GM13977 (cell line): Measurements from ENCODE around the gene PCDHB4.
A peak's percentile ranks its signal among the peaks of the same experiment; 100 is the strongest.
"Not testable (repeated sequence)": the region's sequence is repeated elsewhere in the genome, so short reads cannot be mapped to it uniquely, and the experiment has no call there.

Experiments
- DNase-seq: peaks from one replicate; pipeline ENCODE4 v3.0.0; 2012; ENCODE audit warnings: low spot score
- in situ Hi-C: fragments of 300-500 bp; cut with MboI; formaldehyde crosslinking; loops from one replicate; pipeline ENCODE4 v1.12.0; 2022; ENCODE audit warnings: low sequenced_read_pairs, low pct_unique_long_range_greater_than_20kb, mixed read lengths, inconsistent platforms; ENCODE audit not compliant: unreplicated experiment
- TF ChIP-seq, protein P1 (sequence below): IDR thresholded peaks from 2 replicates; pipeline ENCODE4 v1.5.1; 2012; ENCODE audit warnings: mild to moderate bottlenecking, control low read depth; ENCODE audit not compliant: insufficient read depth; ENCODE audit errors: extremely low read depth, missing control alignments

The PCDHB4 gene

DNA sequence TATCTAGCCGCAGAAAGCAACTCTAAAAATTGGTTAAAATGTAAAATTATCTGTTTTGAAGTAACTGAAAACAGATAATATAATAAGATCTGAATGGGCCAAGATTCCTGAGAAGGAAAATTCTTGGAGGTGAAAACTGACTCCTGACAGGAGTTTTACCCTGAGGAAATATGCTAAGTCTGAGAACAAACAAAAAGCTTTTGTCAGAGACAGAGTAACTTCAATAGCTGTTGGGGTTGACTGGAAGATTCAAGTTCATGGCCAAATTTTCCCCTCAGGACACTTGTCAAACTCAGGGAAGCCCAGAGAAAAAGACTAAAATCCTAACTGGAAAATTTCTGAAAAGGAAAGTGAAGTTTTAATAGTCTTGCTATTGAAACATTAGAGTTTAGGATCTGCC, 5.7 kb downstream of the PCDHB4 start:
- TF ChIP-seq, protein P1, sequence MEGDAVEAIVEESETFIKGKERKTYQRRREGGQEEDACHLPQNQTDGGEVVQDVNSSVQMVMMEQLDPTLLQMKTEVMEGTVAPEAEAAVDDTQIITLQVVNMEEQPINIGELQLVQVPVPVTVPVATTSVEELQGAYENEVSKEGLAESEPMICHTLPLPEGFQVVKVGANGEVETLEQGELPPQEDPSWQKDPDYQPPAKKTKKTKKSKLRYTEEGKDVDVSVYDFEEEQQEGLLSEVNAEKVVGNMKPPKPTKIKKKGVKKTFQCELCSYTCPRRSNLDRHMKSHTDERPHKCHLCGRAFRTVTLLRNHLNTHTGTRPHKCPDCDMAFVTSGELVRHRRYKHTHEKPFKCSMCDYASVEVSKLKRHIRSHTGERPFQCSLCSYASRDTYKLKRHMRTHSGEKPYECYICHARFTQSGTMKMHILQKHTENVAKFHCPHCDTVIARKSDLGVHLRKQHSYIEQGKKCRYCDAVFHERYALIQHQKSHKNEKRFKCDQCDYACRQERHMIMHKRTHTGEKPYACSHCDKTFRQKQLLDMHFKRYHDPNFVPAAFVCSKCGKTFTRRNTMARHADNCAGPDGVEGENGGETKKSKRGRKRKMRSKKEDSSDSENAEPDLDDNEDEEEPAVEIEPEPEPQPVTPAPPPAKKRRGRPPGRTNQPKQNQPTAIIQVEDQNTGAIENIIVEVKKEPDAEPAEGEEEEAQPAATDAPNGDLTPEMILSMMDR: no peak
- in situ Hi-C loops: no loop called here
- no peak for DNase-seq

DNA sequence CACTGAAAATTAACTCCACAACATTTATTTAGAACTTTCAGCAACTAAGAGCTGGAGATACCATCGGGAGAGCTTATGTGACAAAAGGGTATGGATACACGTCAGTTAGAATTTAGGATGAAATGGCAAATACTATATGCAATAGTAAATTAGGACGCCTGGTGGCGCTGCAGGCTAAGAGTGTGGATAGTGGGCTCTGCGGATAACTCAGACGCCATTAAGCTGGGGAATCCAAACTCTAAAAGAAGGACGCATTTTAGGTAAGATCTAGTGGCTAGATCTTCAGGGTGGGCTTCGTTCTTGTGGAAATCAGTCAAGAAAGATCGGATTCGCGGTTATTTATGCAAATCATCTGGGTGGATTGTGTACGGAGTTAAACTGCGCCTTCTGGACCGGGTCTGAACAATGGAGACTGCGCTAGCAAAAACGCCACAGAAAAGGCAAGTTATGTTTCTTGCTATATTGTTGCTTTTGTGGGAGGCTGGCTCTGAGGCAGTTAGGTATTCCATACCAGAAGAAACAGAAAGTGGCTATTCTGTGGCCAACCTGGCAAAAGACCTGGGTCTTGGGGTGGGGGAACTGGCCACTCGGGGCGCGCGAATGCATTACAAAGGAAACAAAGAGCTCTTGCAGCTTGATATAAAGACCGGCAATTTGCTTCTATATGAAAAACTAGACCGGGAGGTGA, 13.6 kb downstream of the PCDHB4 start, which contains the start of gene PCDHB5:
Gene PCDHB5 (plus strand): TSS at position 177 of the 688 bp plus-strand sequence. CDS start 229 bp downstream, at position 406.
- no peak for DNase-seq
- in situ Hi-C loops: no loop called here
- TF ChIP-seq, protein P1: peak; percentile 11

DNA sequence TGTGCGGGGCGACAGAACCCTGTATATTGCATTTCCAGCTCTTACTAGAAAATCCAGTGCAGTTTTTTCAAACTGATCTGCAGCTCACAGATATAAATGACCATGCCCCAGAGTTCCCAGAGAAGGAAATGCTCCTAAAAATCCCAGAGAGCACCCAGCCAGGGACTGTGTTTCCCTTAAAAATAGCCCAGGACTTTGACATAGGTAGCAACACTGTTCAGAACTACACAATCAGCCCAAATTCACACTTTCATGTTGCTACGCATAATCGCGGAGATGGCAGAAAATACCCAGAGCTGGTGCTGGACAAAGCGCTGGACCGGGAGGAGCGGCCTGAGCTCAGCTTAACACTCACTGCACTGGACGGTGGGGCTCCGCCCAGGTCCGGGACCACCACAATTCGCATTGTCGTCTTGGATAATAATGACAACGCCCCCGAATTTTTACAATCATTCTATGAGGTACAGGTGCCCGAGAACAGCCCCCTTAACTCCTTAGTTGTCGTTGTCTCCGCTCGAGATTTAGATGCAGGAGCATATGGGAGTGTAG, 14.2 kb downstream of the PCDHB4 start:
- TF ChIP-seq, protein P1: no peak
- DNase-seq: no peak
- in situ Hi-C loops: no loop called here

DNA sequence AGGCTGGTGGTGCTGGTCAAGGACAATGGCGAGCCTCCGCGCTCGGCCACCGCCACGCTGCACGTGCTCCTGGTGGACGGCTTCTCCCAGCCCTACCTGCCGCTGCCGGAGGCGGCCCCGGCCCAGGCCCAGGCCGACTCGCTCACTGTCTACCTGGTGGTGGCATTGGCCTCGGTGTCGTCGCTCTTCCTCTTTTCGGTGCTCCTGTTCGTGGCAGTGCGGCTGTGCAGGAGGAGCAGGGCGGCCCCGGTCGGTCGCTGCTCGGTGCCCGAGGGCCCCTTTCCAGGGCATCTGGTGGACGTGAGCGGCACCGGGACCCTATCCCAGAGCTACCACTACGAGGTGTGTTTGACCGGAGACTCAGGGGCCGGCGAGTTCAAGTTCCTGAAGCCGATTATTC, 15.7 kb downstream of the PCDHB4 start:
- in situ Hi-C loops, DNase-seq: not testable (repeated sequence)

DNA sequence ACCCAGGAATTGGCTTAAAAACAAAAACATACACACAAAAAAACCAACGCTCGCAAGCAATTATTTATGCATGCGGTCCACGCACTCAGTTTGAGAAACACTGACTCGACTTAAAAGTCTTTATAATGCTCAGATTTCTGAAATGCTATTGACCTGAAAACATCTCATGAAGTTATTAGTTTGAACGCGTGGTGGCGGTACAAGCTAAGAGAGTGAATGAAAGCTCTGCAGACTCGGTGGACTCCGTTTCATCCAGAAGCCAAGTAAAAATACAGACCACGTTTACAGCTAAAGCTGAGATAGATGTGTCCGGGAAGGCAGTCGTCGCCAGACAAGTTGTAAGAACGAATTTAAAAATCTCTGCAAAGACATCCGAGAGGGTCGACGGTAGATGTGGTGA, 28.2 kb downstream of the PCDHB4 start, which contains the start of gene PCDHB6:
Gene PCDHB6 (plus strand): TSS at position 246 of the 400 bp plus-strand sequence. CDS start 201 bp downstream, outside the sequence.
- in situ Hi-C loops: no loop called here
- DNase-seq: no peak
- TF ChIP-seq, protein P1: peak; percentile 28

DNA sequence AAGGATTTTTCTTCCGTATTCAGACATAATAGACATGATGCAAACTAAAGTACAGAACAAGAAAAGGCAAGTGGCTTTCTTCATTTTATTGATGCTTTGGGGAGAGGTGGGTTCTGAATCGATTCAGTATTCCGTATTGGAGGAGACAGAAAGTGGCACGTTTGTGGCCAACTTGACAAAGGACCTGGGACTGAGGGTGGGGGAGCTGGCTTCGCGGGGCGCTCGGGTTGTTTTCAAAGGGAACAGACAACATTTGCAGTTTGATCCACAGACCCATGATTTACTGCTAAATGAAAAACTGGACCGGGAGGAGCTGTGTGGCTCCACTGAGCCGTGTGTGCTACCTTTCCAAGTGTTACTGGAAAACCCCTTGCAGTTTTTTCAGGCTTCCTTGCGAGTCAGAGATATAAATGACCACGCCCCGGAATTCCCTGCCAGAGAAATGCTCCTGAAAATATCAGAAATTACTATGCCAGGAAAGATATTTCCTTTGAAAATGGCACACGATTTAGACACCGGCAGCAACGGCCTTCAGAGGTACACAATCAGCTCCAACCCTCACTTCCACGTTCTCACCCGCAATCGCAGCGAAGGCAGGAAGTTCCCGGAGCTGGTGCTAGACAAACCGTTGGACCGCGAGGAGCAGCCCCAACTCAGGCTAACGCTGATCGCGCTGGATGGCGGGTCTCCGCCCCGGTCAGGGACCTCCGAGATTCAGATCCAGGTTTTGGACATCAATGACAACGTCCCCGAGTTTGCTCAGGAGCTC, 28.8 kb downstream of the PCDHB4 start:
- DNase-seq: no peak
- in situ Hi-C loops: no loop called here
- TF ChIP-seq, protein P1: no peak

DNA sequence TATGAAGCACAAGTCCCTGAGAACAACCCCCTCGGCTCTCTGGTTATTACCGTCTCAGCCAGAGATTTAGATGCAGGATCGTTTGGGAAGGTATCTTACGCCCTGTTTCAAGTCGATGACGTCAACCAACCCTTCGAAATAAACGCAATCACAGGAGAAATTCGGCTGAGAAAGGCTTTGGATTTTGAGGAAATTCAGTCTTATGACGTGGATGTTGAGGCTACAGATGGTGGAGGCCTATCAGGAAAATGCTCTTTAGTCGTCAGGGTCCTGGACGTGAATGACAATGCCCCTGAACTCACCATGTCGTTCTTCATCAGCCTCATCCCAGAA, 29.3 kb downstream of the PCDHB4 start:
- no peak for DNase-seq
- TF ChIP-seq, protein P1: no peak
- in situ Hi-C loops: no loop called here

DNA sequence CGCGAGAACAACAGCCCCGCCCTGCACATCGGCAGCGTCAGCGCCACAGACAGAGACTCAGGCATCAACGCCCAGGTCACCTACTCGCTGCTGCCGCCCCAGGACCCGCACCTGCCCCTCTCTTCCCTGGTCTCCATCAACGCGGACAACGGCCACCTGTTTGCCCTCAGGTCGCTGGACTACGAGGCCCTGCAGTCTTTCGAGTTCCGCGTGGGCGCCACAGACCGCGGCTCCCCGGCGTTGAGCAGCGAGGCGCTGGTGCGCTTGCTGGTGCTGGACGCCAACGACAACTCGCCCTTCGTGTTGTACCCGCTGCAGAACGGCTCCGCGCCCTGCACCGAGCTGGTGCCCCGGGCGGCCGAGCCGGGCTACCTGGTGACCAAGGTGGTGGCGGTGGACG, 30.0 kb downstream of the PCDHB4 start:
- in situ Hi-C loops: not testable (repeated sequence)

DNA sequence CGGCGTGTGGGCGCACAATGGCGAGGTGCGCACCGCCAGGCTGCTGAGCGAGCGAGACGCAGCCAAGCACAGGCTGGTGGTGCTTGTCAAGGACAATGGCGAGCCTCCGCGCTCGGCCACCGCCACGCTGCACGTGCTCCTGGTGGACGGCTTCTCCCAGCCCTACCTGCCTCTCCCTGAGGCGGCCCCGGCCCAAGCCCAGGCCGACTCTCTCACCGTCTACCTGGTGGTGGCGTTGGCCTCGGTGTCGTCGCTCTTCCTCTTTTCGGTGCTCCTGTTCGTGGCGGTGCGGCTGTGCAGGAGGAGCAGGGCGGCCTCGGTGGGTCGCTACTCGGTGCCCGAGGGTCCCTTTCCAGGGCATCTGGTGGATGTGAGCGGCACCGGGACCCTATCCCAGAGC, 30.5 kb downstream of the PCDHB4 start:
- in situ Hi-C loops: not testable (repeated sequence)

More for the DNA sequence above, 30.0 kb downstream of the PCDHB4 start:
- DNase-seq: not testable (repeated sequence)

More for the DNA sequence above, 30.5 kb downstream of the PCDHB4 start:
- DNase-seq: not testable (repeated sequence)
